G401 (cell line): ENCODE results near the gene SAMHD1. TPM values are rescaled to one million over a fixed set of nuclear protein-coding genes. Genes with fewer than 3 reads are reported as not detected.
"Not testable (repeated sequence)": the region's sequence is repeated elsewhere in the genome, so short reads cannot be mapped to it uniquely, and the experiment has no call there.

Experiments used
- DNase-seq: peaks from one replicate; pipeline ENCODE4 v3.0.0-alpha.2; 2015; ENCODE audit warnings: low spot score
- in situ Hi-C: cut with HindIII; loops from 2 replicates; pipeline ENCODE4 v1.10.0; 2016; ENCODE audit warnings: low sequenced_read_pairs, mixed read lengths
- total RNA-seq: library from RNA; depleted of rRNA; stranded (reverse); fragments of >200 nt; shearing (Covaris generic); gene quantifications from 2 replicates; pipeline ENCODE4 v1.2.3, GENCODE V29; 2014

SAMHD1 gene
- total RNA-seq, 1 experiment from 2014 or later: 31.2 TPM

GRCh38 chr20:36881888-36882287 is 69.6 kb downstream of the SAMHD1 start:
- in situ Hi-C loops: no loop called here
- DNase-seq: no peak

DNA sequence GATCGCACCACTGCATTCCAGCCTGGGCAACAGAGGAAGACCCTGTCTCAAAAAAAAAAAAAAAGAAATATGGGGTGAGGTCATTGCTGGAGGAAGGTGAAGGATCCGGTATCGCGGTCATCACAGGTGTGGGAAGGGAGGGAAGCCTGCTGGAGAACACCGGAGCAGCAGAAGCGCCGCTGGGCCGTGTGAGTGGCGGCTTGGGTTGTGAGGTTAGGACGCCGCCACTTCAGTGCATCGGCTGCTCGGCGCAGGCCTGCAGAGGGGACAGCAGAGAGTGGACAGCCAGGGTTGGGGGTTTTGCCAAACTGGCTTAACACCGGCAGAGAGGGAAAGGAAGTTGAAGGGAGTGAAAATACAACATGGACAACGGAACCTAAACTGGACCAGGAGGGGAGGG is 70.2 kb downstream of the SAMHD1 start:
- no peak for DNase-seq
- in situ Hi-C loops: no loop called here

DNA sequence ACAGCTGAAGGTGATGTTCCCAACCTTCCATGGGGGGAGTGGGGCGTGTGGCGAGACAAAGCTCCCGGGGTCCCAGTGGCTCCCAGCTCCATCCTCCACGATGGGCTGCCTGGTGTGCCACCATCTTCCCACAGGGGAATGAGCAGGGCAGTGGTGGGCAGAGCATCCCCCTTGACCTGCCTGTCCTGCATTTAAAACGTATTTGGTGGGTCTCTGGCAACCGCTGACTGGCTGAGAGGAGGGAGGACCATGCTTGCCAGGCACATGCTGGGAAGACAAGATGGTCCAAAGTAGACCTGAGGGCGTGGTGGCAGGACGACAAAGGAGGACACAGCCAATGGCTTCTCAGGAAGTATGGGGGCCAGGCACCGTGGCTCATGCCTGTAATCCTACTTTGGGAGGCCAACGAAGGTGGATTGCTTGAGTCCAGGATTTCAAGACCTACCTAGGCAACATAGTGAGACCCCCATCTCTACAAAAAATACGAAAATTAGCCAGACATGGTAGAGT is 70.7 kb downstream of the SAMHD1 start:
- in situ Hi-C loops: no loop called here
- DNase-seq: no peak

- in situ Hi-C loops: no loop called here
- no peak for DNase-seq
Observed at GRCh38 chr20:36878941-36879340, 72.6 kb downstream of the SAMHD1 start.

DNA sequence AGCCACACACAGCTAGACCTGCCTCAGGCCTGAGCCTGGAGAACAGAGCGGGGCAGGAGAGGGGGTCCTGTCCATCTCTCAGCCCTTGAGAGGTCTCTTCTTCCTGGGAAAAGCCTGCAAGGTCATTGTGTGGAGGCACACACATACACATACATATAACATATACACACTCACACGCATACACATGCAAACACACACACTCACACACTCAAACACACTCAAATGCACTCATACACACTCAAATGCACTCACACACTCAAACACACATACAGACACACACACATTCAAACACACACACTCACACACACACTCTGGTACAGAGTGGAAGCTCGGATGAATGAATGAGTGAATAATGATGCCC is 75.1 kb downstream of the SAMHD1 start:
- in situ Hi-C loops: no loop called here
- DNase-seq: no peak

DNA sequence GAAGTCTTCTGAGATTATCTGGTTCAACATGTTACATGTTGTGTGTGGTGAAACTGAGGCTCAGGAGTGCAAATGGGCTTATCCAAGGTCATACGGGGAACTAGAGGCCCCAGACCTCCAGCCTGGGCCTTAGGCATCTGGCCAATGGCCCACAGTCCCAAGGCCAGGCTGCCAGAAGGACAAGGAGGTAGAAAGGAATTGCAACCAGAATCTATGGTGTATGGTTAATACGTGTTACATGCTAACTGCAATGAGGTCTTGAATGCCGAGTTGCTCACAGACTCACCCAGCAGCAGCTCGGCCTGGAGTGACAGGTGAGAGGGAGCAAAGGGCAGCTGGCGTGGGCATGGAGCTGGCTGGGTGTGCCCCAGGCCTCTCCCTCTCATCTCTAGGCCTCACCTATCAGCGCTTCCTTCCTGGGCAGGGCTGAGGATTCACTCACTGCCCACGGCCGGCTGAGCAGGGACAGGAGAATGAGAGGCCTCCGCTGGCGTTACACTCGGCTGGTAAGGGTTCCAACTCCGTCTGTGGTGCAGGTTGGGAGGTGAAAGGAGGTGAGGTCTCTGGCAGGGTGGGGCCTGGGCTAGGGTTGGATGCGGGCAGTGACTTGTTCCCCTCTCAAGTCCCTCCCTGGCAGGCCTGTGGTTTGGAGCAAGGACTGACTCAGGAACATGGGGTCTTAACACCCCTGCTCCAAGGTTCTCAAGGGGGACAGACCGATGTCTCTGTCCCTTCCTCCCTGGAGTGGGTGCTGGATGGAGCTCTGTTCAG is 75.6 kb downstream of the SAMHD1 start, which contains the start of gene TLDC2:
TLDC2 (plus strand) TSS at position 437 of the 771 bp plus-strand sequence; CDS start at position 474, 37 bp downstream.
- in situ Hi-C loops: no loop called here
- no peak for DNase-seq

DNA sequence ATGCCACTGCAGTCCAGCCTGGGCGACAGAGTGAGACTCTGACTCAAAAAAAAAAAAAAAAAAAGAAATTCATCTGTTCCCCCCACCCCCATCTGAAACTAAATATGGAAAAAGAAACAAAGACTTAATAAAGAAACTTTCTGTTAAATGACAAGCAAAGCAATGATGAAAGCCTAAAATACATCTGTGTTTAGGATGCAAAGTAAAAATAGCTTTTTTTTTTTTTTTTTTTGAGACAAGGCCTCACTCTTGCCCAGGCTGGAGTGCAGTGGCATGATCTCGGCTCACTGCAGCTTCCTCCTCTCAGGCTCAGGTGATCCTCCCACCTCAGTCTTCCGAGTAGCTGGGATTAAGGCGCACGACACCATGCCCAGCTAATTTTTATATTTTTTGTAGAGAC is 76.4 kb downstream of the SAMHD1 start:
- in situ Hi-C loops, DNase-seq: not testable (repeated sequence)

DNA sequence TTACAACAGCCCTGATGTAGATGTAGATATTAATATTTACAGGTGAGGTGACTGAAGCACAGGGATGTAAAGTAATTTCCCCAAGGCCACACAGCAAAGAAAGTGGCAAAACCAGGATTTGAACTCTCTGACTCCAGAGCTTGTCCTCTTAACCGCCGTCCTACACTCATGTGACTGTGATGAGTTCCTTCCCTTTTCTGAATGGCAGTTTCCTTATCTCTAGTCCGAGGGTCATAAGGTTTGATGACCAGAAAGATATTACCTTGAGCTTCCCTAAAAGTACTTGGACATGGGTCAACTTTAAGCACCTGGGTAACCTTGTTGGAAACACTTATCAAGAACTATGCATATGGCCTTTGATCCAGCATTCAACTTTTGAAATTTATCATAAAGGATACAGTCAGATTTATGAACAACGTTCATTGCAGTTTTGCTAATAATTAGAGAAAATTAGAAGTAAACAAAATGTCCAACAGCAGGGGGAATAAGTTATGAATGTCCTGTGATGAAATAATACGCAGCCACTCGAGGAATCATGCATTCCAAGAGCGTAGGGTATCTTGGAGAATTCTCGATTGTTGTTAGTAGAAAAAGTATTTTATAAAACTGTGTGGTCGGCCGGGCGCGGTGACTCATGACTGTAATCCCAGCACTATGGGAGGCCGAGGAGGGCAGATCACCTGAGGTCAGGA is 77.9 kb downstream of the SAMHD1 start:
- no peak for DNase-seq
- in situ Hi-C loops: no loop called here

- in situ Hi-C loops: no loop called here
- no peak for DNase-seq
Observed at GRCh38 chr20:36872852-36873251, 78.7 kb downstream of the SAMHD1 start.

DNA sequence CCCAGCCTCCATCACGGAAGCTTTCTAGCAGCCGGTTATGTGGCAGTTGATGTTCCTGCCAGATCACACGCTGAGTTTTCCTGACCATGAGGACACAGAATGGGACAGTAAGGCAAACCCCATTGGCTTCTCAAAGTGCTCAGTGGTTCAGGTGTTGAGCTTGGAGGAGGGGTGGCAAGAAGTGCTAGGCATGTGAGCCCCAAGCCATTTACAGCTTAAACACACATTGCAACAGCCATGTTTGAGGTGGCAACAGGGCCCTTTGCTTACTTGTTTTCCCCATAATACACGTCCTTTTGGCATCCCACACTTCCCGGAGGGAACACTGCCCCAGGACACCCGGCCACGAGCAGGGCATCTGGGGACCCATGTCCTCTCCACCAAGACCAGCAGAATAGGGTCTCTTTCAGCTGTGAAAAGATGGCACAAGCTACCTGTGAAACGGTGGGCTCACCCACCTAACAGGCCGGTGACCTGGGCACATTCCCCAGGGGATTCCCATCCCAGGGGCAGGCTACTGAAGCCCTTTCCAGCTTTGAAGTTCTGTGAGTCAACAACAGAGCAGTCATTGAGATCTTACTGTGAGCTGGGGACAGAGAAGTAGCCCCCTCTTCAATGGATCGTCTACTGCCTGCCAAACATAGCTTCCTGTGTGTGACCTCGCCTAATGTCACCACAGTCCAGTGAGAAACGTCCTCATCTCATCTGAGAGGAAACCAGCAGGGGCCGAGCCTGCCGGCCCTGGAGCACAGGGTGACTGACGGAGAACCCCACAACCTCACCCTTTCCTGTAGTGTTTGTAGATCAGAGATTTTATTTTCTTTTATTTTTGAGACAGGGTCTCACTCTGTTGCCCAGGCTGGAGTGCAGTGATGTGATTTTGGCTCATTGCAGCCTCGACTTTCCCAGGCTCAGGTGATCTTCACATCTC is 79.6 kb downstream of the SAMHD1 start:
- in situ Hi-C loops: no loop called here
- DNase-seq: no peak

GRCh38 chr20:36866681-36867495 is 84.6 kb downstream of the SAMHD1 start:
- in situ Hi-C loops: no loop called here
- peak; percentile 18 for DNase-seq

GRCh38 chr20:36866164-36866563 is 85.3 kb downstream of the SAMHD1 start:
- in situ Hi-C loops: no loop called here
- DNase-seq: no peak

- in situ Hi-C loops: no loop called here
Observed at GRCh38 chr20:36865861-36866149, 85.7 kb downstream of the SAMHD1 start.

GRCh38 chr20:36865076-36865860 is 86.2 kb downstream of the SAMHD1 start:
- DNase-seq: no peak
- in situ Hi-C loops: no loop called here

More at GRCh38 chr20:36865861-36866149, 85.7 kb downstream of the SAMHD1 start:
- DNase-seq: peak; percentile 27

DNA sequence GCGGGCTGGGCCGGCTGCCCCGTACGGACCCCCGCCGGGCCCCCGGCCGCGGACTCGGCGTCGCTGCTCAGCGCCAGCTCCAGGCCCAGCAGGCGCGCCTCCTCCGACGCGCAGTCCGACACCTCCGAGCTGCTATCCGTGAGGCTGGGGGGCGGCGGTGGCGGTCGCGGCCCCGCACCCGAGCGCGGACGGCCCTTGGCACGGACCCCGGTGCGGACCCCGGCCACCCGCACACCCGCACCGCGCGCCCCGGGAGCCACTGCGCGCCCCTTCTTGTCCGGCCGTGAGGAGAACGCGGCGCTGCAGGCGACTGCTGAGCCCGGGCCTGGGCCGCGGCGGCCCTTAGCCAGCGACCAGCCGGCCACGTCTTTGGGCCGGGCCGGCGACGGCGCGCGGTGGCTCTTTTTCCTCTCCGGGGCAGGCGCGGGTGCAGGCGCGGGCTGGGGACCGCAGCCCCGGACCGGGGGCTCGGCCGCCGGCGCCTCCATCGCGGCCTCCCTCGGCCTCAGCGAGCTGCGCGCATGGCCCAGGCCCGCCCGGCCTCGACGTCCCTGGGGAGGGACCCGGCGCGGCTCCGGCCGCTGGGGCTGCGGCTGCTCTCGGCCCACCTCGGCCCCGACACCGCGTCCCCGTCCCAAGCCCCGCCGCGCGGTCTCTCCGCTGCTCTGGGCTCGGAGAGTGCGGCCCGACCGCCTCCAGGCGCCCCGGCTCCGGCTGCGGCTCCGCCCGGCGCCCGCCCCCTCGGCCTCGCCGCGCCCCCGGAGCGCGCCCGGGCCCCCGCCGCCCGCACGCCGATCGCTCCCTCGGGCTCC is 88.4 kb downstream of the SAMHD1 start:
- in situ Hi-C loops: no loop called here
- no peak for DNase-seq

- in situ Hi-C loops: no loop called here
- peak; percentile 66 for DNase-seq
Observed at GRCh38 chr20:36861875-36862801, 89.4 kb downstream of the SAMHD1 start.

GRCh38 chr20:36861625-36861874 is 90.0 kb downstream of the SAMHD1 start:
- DNase-seq: peak; percentile 91
- in situ Hi-C loops: no loop called here
